Neural cell (in vitro differentiated cells): ENCODE results near the gene MAD1L1.

Experiments
- EP300 ChIP-seq: fragments of 450-650 bp; conservative IDR thresholded peaks from 2 replicates; pipeline ENCODE4 v1.6.1; 2014; ENCODE audit warnings: antibody characterized with exemption, mild to moderate bottlenecking, moderate library complexity; ENCODE audit not compliant: poor library complexity, severe bottlenecking
- EZH2 ChIP-seq: fragments of 200-600, 300-800 bp; shearing (Covaris generic), sonication (generic); IDR thresholded peaks from 2 replicates; pipeline ENCODE4 v1.6.1; 2014; ENCODE audit warnings: antibody characterized with exemption, low read length, borderline replicate concordance, mild to moderate bottlenecking; ENCODE audit not compliant: insufficient read depth, poor library complexity, severe bottlenecking
- POLR2AphosphoS5 ChIP-seq: IDR thresholded peaks from 2 replicates; pipeline ENCODE4 v1.6.1; 2012
- RAD21 ChIP-seq: fragments of 450-650 bp; conservative IDR thresholded peaks from 2 replicates; pipeline ENCODE4 v1.6.1; 2014; ENCODE audit warnings: antibody characterized with exemption, mild to moderate bottlenecking, moderate library complexity
- REST ChIP-seq: IDR thresholded peaks from 2 replicates; pipeline ENCODE4 v1.6.1; 2012; ENCODE audit warnings: borderline replicate concordance
- TF ChIP-seq, protein P1 (sequence below): fragments of 450-650 bp; IDR thresholded peaks from 2 replicates; pipeline ENCODE4 v1.5.1; 2014; ENCODE audit warnings: antibody characterized with exemption, mild to moderate bottlenecking, moderate library complexity; ENCODE audit not compliant: poor library complexity, severe bottlenecking

DNA sequence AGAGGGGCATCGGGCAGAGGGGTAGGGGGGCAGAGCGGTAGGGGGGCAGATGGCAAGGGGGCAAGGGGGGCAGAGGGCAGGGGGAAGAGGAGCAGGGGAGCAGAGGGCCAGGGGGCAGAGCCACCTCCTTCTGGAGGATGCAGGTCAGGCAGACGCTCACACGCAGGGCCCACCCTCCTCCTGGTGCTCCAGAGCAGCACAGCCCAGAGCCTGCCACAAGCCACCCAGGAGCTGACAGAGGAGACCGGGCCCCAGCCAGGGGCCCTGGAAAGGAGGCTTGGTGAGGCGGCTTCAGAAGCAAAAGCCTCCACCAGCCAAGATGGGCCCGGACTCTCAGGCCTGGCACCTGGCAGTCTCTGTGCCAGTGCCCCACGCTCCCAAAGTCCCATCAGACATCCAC lies 13.1 kb downstream of the MAD1L1 start:
- TF ChIP-seq POLR2AphosphoS5 (no peak), EP300 (no peak), EZH2 (no peak), REST (no peak), RAD21 (no peak)
- TF ChIP-seq, protein P1, sequence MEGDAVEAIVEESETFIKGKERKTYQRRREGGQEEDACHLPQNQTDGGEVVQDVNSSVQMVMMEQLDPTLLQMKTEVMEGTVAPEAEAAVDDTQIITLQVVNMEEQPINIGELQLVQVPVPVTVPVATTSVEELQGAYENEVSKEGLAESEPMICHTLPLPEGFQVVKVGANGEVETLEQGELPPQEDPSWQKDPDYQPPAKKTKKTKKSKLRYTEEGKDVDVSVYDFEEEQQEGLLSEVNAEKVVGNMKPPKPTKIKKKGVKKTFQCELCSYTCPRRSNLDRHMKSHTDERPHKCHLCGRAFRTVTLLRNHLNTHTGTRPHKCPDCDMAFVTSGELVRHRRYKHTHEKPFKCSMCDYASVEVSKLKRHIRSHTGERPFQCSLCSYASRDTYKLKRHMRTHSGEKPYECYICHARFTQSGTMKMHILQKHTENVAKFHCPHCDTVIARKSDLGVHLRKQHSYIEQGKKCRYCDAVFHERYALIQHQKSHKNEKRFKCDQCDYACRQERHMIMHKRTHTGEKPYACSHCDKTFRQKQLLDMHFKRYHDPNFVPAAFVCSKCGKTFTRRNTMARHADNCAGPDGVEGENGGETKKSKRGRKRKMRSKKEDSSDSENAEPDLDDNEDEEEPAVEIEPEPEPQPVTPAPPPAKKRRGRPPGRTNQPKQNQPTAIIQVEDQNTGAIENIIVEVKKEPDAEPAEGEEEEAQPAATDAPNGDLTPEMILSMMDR: no peak
